Measurements from ENCODE around the gene UBQLN2. TPM values are rescaled to one million over a fixed set of nuclear protein-coding genes. Genes with fewer than 3 reads are reported as not detected.
A peak's percentile ranks its signal among the peaks of the same experiment; 100 is the strongest.

UBQLN2 gene
- total and polyA plus RNA-seq, 2 of the 8 experiments (the other 6 are each of a cell fraction or from before 2014, with no cell fraction given) = 21.0 to 35.3 TPM

GRCh38 chrX:56569378-56570057, 6.1 kb downstream of the UBQLN2 start:
- Histone ChIP-seq H3K4ac (replicated peaks; ENCODE audit: insufficient read length, low read depth, low read length) (no peak overlapping the region), H3K79me2 (ENCODE audit: control insufficient read depth in 1 of 2, insufficient read depth in 2 of 2, low read length in 2 of 2) (peaks cover 10 to 42% of the 10 kb centered on the region in 2 experiments), H2BK5ac (ENCODE audit: low read depth, low read length) (no peak overlapping the region), H3K23me2 (ENCODE audit: low read depth, low read length) (peaks cover 4% of the 10 kb centered on the region; the same call in 1 of the 2 replicates), H3K27ac (ENCODE audit: low read depth, low read length) (no peak overlapping the region), H3K14ac (ENCODE audit: insufficient read length) (no peak overlapping the region), H3K9ac (replicated peaks in 1 of 4; ENCODE audit: extremely low read depth in 1 of 4, low read depth in 3 of 4, low read length in 3 of 4) (no peak overlapping the region), H2BK12ac (ENCODE audit: low read depth, low read length) (no peak overlapping the region), H4K91ac (replicated peaks; ENCODE audit: insufficient read length, low read length) (no peak overlapping the region), H3K9me3 (ENCODE audit: insufficient read depth in 2 of 2, low read depth in 1 of 2, low read length in 1 of 2) (no peaks in the 10 kb centered on the region), H2AFZ (ENCODE audit: low read length) (no peak overlapping the region), H2BK15ac (ENCODE audit: low read length) (no peak overlapping the region), H3K4me1 (replicated peaks in 1 of 4; ENCODE audit: control insufficient read depth in 3 of 4, insufficient read depth in 4 of 4, low read length in 3 of 4) (peaks cover 0 to 2% (median 0%) of the 10 kb centered on the region in 4 experiments; a peak in 1 of 7 replicates), H3K36me3 (ENCODE audit: control insufficient read depth in 2 of 4, insufficient read depth in 4 of 4, low read length in 3 of 4) (peaks cover 0 to 10% (median 0%) of the 10 kb centered on the region in 4 experiments; a peak in 2 of 8 replicates), H3K4me2 (ENCODE audit: insufficient read depth in 1 of 2, low read depth in 2 of 2, low read length in 2 of 2) (no peak overlapping the region), H2BK120ac (replicated peaks; ENCODE audit: low read depth, low read length) (no peak overlapping the region), H3K23ac (ENCODE audit: insufficient read length) (no peak overlapping the region), H3K18ac (ENCODE audit: extremely low read depth, low read length) (no peak overlapping the region), H3K56ac (replicated peaks; ENCODE audit: insufficient read length, low read depth, low read length) (no peak overlapping the region), H3K4me3 (ENCODE audit: extremely low read depth in 1 of 4, insufficient read depth in 2 of 4, low read depth in 3 of 4, low read length in 4 of 4) (no peak overlapping the region), H2BK20ac (ENCODE audit: low read length) (no peak overlapping the region), H2AK5ac (ENCODE audit: low read depth, low read length) (no peak overlapping the region), H3K27me3 (replicated peaks in 1 of 4; ENCODE audit: control insufficient read depth in 3 of 4, extremely low read depth in 1 of 4, insufficient read depth in 3 of 4, low read length in 3 of 4) (no peaks in the 10 kb centered on the region), H4K8ac (ENCODE audit: extremely low read depth, insufficient read depth, low read length) (no peak overlapping the region), H3K79me1 (ENCODE audit: low read depth, low read length) (no peaks in the 10 kb centered on the region), H4K5ac (ENCODE audit: insufficient read length, low read depth, low read length) (no peak overlapping the region), H4K20me1 (replicated peaks in 1 of 2; ENCODE audit: control insufficient read depth in 1 of 2, insufficient read depth in 2 of 2, low read length in 2 of 2) (peaks cover 2 to 5% of the 10 kb centered on the region in 2 experiments)
- no peak for FAIRE-seq
- POLR2A ChIA-PET (ENCODE audit: partially characterized antibody) = no interaction called here
- TF ChIP-seq POLR2AphosphoS5 (IDR thresholded peaks at IDR 0.05; ENCODE audit: low read depth, low read length) (0 out of 2 replicates have a peak, but pooled peaks have one; percentile 11), E2F6 (IDR thresholded peaks at IDR 0.05) (no peak)
- WGBS, 2 experiments (ENCODE audit: extremely low coverage in 1 of 2, insufficient coverage in 1 of 2, insufficient read length in 1 of 2, insufficient replicate concordance in 2 of 2, low coverage in 1 of 2, low lambda C conversion rate in 2 of 2, missing lambda C conversion rate in 1 of 2) = 100% methylated on average over 2 of the region's 6 CpGs; no CpG with 5 or more reads in 1 of the 2 experiments
- CTCF ChIA-PET (ENCODE audit: partially characterized antibody) = interaction anchor here (1.3 kb wide), 1 partner anchor 9 kb away, joined by 3 read pairs; no protein-coding TSS in a partner anchor
- no peak for DNase-seq (ENCODE audit: low read depth in 1 of 2, low spot score in 2 of 2)

Measured in H1 (cell line).